SK-MEL-5 (cell line): ENCODE measurements around the gene STK32B. TPM values are rescaled to one million over a fixed set of nuclear protein-coding genes. Genes with fewer than 3 reads are reported as not detected.

Experiments
- DNase-seq: peaks from one replicate; pipeline ENCODE4 v3.0.0-alpha.2; 2016; ENCODE audit warnings: low read depth, low spot score
- in situ Hi-C: cut with HindIII; loops from 2 replicates; pipeline ENCODE4 v1.10.0; 2016; ENCODE audit warnings: low sequenced_read_pairs, high pct_unique_total_duplicates, low pct_unique_long_range_greater_than_20kb
- total RNA-seq: library from RNA; depleted of rRNA; stranded (reverse); fragments of >200 nt; shearing (Covaris generic); gene quantifications from 2 replicates; pipeline ENCODE4 v1.2.3, GENCODE V29; 2014

Gene STK32B
- total RNA-seq, 1 experiment from 2014 or later, result 3.1 TPM

DNA sequence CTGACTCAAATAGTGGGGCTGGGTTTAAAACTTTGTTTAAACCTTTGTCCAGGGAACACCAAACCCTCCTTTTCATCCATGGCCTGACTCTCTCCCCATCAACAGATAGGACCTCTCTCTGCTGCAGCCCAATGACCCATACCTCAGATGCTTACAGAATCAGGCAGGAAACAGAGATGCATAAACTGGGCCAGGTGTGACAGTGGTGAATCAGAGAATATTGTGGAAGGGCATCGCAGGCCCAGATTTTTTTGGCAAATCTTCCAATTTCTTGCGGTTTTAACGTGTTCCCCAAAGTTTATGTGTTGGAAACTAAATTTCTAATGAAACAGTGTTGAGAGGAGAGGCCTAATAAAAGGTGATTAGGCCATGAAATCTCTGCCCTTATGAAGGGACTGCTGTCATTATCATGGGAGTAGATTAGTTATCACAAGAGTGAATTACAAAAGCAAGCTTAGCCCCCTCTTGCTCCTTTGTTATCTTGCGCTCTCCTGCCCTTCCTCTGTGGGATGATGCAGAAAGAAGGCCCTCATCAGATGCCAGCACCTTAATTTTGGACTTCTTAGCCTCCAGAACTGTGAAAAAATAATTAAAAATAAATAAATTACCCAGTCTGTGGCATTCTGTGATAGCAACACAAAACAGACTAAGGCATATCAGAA, 82.8 kb downstream of the STK32B start:
- in situ Hi-C loops, result no loop called here
- DNase-seq, result no peak

DNA sequence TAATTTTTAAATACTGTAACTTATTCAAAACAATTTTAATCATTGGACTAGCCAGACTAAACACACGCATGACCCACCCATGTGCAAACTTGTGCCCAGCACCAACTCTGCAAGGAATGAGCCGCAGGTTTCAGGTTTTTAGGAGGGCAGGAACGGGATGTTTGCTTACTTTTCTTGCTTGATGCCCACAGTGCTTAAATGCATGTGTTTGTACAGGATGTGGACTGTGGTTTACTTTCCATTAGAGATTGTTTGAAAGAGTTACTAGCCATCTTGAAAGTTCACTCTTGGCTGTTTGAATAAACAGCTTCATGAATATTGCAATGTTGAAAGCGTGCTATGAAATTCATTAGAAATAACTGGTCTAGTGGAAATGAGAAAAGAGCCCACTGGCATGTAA, 83.3 kb downstream of the STK32B start:
- in situ Hi-C loops, result no loop called here
- no peak for DNase-seq

DNA sequence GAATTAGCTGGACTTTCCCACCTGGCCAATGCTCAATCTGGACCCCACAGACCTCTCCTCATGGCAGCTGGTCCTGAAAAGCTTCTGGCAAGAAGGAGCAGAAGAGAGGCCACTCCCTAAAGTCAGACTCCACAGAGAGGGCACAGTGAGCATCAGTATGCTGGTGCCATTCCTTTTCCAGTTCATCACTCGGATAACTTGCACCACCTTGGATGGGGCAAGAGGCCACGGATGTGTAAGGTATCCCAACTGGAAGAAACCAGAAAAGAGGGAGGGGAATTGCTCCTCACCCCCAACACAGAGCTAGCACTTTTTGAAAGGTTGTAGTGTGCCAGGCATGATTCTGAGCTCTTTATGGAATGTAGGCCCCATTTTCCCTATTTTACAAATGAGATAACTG, 85.9 kb downstream of the STK32B start:
- DNase-seq, result no peak
- in situ Hi-C loops, result no loop called here

DNA sequence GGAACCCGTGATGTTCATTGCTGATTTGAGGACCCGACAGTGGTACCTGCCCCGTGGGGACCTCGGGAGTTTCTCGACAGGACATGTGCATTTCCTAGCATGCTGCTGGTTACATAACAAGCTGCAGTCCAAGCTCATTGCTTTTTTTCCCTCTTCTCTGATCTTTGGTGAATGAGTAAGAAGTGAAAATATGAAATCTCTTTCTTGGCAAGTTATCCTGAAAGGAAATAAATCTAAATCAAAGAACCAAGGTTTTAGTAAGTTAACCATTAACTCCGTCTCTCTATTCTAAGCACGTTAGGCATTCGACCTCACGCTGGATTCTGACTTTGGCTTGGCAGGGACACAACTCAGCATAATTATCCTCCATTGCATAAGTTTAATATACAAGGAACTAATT, 86.6 kb downstream of the STK32B start:
- DNase-seq, result no peak
- in situ Hi-C loops, result no loop called here

DNA sequence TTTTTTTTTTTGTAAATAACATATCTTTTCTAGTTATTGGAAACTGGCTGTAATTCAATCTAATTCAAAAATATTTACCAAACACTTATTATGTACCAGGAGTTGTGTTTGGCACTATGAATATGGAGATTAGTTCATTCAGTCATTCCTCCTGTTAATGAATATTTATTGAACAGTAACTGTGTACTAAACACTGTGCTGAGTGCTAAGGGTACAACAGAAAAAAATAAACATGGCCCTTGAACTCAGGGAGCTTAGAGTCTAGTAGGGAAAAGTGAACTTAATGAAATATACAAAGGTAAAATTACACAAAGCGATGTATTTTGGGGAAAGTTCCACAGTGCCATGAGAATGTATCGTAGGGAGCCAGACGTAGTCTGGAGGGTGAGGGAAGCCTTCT, 87.1 kb downstream of the STK32B start:
- no peak for DNase-seq
- in situ Hi-C loops, result no loop called here

DNA sequence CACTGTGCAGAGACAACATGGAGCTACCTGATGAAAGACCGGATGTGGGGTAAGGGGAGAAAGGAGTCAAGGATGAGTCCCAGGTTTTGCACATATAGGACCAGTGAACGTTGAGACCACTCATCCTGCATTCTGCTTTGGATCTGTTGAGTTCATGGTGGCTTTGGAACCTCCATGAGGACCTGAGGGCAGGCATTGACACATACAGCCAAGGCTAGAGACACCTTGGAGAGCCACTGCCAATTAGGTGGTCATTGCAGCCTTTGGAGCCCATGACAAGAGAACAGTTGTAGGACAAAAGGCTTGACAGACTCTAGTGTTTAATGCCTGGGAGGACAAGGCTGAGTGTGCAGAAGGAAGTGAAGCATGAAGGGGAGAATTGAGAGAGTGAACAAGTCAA, 87.9 kb downstream of the STK32B start:
- no peak for DNase-seq
- in situ Hi-C loops, result no loop called here

DNA sequence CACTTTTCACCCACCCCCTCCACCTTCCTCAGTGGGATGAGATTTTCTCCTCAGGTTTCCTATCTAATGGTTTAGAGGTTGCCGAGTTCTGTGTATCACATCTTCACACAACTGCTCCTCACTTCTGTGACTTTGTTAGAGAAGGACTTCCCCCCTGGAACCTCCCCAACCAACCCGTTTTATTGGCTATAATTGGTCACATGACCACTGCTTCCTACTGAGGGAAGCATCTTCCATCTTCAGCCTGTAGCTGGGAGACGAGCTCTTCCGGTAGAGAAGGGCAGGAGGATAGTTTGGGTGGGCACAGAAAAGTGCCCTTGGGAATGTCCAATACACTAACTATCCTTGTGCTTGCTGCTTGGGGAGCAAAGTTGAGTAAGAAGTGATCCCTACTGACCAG, 90.5 kb downstream of the STK32B start:
- no peak for DNase-seq
- in situ Hi-C loops, result no loop called here

DNA sequence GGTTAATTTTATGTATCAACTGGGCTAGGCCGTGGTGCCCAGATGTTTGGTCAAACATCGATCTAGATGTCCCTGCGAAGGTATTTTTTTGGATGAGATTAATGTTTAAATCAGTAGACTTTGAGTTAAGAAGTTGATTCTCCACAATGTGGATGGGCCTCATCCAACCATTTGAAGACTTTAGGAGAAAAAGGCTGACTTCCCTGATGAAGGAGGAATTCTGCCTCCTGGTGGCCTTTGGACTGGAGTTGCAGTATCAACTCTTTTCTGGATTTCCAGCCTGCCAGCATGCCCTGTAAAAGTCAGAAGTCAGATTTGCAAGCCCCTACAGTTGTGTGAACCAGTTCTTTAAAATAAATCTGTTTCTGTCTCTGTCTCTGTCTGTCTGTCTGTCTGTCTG, 91.4 kb downstream of the STK32B start:
- DNase-seq, result peak; percentile 61
- in situ Hi-C loops, result no loop called here

DNA sequence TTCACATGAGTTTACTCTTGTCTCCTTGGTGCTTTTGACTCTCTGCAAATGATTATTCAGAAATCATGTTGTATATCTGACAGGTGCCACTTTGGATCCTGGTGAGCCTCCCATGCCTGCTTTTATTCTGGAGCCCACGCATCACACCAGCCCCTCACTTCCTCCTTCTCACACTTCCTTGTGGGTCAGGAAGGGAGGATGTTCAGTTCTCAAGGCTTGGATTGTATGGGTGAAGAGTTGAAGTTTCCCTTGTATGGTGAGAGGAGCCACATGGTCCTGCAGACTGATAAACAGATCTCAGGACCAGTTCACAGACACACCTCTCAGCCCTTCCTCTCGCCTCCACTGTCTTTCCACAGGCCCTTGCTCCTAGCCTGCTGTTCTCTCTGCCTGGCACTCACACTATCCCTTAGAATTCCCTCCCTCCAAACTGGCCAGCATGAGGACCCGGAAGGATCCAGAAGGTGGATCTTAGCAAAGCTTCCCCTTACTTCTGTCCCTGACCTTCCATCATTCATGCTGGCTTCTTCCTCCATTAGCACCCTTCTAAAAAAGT, 92.1 kb downstream of the STK32B start:
- in situ Hi-C loops, result no loop called here
- no peak for DNase-seq

DNA sequence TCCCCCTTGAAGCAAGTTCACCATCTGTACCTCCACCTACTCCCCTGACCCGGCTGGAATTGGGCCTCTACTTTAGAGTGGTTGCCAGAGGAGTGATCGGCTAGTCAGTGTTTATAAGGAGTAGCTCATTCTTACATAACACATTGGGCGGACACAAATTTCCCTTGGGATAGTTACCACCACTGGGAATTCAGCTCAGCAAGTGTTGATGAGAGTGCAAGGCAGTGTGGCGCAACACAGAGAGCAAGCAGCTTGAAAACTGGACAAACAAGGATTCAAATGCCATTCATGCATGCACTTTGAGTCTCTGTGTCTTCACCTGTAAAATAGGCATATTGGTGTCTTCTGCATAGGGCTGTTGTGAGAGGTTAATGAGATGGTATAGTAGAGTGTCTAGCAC, 92.7 kb downstream of the STK32B start:
- in situ Hi-C loops, result no loop called here
- no peak for DNase-seq

DNA sequence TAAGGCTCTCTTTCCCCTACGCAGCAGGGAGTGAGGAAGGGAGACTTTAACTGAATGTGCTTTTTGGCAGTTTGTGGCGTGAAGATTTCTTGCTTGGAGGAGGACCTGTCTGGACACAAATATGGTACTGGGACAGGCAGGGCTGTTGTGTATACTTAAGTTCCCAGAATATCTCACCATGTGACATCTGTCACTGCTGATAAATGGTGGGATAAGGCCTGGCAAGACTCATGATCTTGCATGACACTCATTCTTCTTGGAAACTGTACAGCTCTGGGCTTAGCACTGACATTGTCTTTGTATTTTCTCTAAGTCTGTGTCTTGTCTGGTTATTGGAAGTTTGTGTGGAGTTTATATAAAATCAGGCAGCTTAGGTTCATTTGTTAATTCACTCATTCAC, 93.1 kb downstream of the STK32B start:
- no peak for DNase-seq
- in situ Hi-C loops, result no loop called here

DNA sequence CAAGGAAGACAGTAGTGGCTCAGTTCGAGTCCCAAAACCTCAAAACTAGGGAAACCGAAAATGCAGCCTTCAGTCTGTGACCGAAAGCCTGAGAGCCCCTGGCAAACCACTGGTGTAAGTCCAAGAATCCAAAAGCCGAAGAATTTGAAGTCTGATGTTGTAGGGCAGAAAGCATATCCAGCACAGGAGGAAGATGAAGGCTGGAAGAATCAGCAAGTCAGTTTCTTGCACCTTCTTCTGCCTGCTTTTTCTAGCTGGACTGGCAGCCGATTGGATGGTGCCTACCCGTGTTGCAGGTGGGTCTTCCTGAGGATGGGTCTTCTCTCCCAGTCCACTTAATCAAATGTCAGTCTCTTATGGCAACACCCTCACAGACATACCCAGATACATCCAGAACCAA, 95.0 kb downstream of the STK32B start:
- in situ Hi-C loops, result no loop called here
- DNase-seq, result no peak

DNA sequence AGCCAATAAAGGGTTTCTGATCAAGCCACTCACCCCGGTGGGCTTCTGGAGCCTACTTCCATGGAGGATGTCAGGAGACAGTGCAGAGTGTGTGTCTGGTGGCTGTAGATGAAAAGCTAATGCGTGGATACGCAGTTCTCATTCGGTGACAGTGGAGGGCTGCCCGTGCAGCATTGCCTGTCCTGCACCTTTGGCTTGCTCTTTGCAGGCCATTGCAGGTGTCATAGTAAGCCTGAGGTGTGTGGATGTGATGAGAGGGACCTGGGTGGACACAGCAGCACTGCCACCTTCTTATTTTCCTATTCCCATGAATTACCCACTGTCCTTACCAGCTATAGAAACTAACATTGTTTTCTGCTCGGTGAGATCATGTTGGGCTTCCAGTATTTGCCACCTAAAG, 101.2 kb downstream of the STK32B start:
- in situ Hi-C loops, result no loop called here
- DNase-seq, result no peak

DNA sequence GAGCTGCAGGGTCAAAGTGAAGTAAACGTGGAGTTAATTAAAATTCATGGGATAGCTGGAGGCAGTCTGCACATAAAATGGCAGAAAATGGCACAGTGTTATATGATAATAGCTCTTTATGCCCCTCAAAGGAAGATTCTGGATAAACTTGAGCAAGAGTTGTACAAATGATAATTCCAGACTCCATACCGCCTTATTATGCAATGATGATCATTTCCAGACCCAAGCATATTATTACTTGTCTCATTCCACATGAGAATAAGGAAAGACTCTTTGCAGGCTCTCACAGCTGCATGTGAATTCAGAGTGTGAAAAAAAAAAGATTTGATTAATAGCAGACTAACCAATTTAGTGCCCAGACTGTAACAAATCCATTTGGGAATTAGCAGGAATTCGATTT, 105.4 kb downstream of the STK32B start:
- in situ Hi-C loops, result no loop called here
- DNase-seq, result no peak

DNA sequence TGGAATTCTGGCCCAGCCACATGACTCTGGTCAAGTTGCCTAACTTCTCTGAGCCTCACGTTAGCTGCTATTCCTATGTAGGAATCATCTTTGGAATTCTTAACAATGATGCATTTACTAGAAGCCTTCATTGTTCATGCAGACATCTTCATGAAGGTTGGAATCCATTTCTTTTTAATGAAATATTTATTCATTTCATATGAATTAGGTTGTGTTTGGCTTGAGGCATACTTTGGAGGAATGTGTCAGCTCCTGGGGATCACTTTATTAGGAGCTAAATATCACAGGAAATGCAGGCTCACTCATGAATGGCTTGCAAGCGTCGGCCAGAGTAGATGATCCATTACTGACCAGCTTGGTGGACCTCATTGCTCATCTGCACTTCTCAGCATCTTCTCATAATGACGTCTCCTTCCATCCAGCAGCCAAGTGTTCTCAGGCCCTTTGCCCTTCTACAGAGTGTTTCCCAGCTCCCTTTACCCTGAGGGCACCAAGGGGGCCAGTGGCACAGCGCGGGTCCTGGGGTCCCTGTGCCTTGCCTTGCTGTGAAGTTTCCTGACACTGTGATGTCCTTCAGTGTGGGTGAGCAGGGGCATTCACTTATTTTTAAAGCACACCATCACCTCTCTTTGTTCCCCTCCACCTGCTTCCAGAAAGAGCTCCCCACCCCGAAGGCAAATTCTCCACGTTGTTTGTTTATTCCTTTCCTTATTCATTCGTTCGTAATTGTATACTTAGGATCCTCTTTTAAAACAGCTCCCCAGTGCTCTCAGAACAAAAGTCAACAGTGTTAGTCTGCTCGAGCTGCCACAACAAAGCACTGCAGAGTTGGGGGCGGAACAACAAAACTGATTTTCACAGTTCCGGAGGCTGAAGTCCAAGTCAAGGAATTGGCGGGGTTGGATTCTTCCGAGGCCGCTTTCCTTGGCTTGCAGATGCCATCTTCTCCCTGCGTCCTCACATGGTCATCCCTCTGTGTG, 106.8 kb downstream of the STK32B start:
- no peak for DNase-seq
- in situ Hi-C loops, result no loop called here

DNA sequence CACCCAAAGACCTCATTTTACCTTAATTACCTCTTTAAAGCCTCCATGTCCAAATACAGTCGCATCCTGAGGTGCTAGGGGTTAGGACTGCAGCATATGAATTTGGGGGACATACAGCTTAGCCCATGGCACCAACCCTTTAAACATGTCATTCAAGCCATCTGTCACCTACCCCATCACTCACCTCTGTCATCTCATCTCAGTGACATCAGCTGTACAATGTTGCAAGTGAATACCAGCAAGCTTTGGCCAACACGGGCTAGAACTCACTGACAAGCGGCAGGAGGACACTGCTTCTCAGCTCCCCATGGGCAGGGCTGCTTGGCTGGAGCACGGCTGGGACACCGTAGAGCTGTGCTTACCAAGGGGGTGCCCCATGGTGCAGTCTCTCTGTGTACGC, 107.5 kb downstream of the STK32B start:
- in situ Hi-C loops, result no loop called here
- no peak for DNase-seq

DNA sequence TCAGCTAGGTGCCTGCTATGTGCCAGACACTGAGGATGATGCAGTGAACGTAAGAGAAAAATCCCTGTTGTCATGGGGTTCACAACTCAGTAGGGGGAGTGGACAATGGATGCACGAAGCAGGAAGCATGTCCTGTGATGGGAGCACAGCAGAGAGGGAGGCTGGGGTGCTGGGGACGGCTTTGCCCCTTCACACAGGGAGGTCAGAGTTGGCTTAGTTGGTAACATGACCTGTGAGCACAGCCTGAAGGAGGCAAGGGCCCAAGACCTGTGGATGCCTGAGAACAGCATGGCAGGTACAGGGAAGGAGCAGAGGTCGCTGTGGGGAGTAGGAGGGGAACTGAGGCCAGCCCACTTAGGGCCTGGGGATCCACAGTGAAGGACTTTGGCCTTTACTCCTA, 109.4 kb downstream of the STK32B start:
- in situ Hi-C loops, result no loop called here
- DNase-seq, result no peak

DNA sequence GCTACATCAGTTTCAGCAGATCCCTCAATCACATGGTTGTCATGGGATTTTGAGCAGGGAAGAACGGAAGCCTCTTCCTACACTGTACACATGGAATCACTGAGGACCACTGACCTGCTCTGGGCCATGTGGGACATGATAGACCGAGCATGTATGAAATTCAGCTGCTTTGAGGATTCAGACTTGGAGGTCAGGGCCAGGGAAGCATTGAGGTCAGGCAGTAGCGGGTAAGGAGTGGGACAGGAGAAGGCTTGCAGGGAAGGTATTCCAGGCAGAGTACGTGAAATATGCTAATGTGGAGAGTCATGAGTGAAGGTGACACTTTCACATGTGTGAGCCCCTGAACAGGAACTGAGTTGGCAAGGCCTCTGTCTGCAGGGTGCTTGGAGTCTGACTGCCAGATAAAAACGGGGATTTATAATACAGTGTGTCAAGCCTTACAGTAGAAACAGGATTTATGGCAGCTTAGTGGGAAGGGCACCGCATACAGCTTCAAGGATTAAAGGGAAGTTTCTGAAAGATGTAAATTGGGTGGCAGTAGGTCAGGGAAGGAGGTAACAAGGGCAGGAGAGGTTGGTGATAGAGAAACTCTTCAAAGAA, 111.7 kb downstream of the STK32B start:
- no peak for DNase-seq
- in situ Hi-C loops, result no loop called here
